Thyroid gland (tissue), 4 donors: Measurements from ENCODE around the gene AMPD3.

Experiments used
- POLR2A ChIP-seq, 2 donors: fragments of 450-650 bp; IDR thresholded peaks; one replicate each; pipeline ENCODE4 v1.6.1; 2017; ENCODE audit warnings: antibody characterized with exemption in 2 of 2, mild to moderate bottlenecking in 2 of 2, moderate library complexity in 1 of 2
- TF ChIP-seq, protein P1 (sequence below), 6 experiments: fragments of 200-600 bp in 3 of 6; fragments of 450-650 bp in 3 of 6; sonication (generic) in 3 of 6; IDR thresholded peaks; one replicate each; pipeline ENCODE4 v1.5.1; 2016 to 2019; ENCODE audit warnings: antibody characterized with exemption in 6 of 6, mild to moderate bottlenecking in 2 of 6, inconsistent platforms in 1 of 6, moderate library complexity in 1 of 6

DNA sequence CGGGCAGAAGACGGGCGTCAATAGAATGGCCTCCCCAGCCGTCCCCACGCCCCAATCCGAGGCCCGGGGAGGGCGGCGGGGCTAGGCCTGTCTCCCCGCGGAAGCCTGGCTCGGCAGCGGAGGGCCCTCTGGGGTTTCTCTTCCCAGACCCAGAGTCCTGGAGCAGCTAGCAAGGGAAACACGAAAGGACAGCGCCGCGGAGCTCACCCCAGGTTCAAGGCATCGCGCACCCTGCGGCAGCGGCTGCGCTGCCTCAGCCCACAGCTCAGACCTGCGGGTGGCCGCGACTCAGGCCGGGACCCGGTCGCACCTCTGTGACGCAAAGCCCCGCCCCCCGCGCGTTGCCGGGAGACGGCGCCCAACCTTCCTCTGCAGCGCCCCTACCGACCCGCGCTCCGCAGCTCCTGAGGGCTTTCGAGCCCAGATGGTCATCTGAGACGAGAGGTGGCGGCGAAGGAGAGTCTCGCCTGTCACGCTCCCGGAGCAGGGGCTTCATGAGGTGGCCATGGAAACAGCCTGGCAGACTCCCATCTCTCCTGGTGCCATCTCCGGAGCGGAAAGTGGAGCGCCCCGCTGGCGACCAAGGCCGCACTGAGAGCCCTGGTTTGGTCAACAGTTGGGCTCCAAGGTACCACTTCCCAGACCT lies 86.0 kb downstream of the AMPD3 start, which contains the start of gene RNF141:
- TF ChIP-seq, protein P1, sequence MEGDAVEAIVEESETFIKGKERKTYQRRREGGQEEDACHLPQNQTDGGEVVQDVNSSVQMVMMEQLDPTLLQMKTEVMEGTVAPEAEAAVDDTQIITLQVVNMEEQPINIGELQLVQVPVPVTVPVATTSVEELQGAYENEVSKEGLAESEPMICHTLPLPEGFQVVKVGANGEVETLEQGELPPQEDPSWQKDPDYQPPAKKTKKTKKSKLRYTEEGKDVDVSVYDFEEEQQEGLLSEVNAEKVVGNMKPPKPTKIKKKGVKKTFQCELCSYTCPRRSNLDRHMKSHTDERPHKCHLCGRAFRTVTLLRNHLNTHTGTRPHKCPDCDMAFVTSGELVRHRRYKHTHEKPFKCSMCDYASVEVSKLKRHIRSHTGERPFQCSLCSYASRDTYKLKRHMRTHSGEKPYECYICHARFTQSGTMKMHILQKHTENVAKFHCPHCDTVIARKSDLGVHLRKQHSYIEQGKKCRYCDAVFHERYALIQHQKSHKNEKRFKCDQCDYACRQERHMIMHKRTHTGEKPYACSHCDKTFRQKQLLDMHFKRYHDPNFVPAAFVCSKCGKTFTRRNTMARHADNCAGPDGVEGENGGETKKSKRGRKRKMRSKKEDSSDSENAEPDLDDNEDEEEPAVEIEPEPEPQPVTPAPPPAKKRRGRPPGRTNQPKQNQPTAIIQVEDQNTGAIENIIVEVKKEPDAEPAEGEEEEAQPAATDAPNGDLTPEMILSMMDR (IDR thresholded peaks at IDR 0.05): peak; percentile 36 to 92 (median 74)
- peak; percentile 67 to 93 for TF ChIP-seq POLR2A (IDR thresholded peaks at IDR 0.05)
